Suprapubic skin (tissue), 4 donors: ENCODE measurements around the gene MYO5B. TPM values are rescaled to one million over a fixed set of nuclear protein-coding genes. Genes with fewer than 3 reads are reported as not detected.

Source experiments
- DNase-seq, 2 donors: peaks; one replicate each; pipeline ENCODE4 v3.0.0-alpha.2; 2019; ENCODE audit warnings: low spot score in 2 of 2
- H3K27ac ChIP-seq: fragments of 200-600 bp; sonication (generic); one replicate; pipeline ENCODE4 v1.5.1; 2019
- H3K27me3 ChIP-seq: fragments of 200-600 bp; sonication (generic); one replicate; pipeline ENCODE4 v1.5.1; 2019
- H3K36me3 ChIP-seq: fragments of 200-600 bp; sonication (generic); one replicate; pipeline ENCODE4 v1.5.1; 2019
- H3K4me1 ChIP-seq: fragments of 200-600 bp; sonication (generic); one replicate; pipeline ENCODE4 v1.5.1; 2019
- H3K4me3 ChIP-seq: fragments of 200-600 bp; sonication (generic); one replicate; pipeline ENCODE4 v1.5.1; 2019; ENCODE audit warnings: mild to moderate bottlenecking
- H3K9me3 ChIP-seq: fragments of 200-600 bp; sonication (generic); one replicate; pipeline ENCODE4 v1.5.1; 2019
- CTCF ChIP-seq, 2 donors: fragments of 200-600 bp in 1 of 2; fragments of 450-650 bp in 1 of 2; sonication (generic) in 1 of 2; IDR thresholded peaks; one replicate each; pipeline ENCODE4 v1.5.1; 2016 to 2019; ENCODE audit warnings: antibody characterized with exemption in 2 of 2, mild to moderate bottlenecking in 1 of 2, moderate library complexity in 1 of 2
- EP300 ChIP-seq: sonication (generic); formaldehyde crosslinking; IDR thresholded peaks from one replicate; pipeline ENCODE4 v1.6.1; 2017; ENCODE audit warnings: antibody characterized with exemption
- POLR2A ChIP-seq, 2 donors: fragments of 450-650 bp; IDR thresholded peaks; one replicate each; pipeline ENCODE4 v1.6.1; 2017; ENCODE audit warnings: antibody characterized with exemption in 2 of 2, mild to moderate bottlenecking in 2 of 2, moderate library complexity in 2 of 2
- POLR2AphosphoS5 ChIP-seq, 3 donors: sonication (generic); formaldehyde crosslinking; IDR thresholded peaks; one replicate each; pipeline ENCODE4 v1.6.1; 2017; ENCODE audit warnings: antibody characterized with exemption in 3 of 3
- WGBS: methylation state at CpG from one replicate; pipeline ENCODE4 v1.1.5; 2018; 5-methylcytosine and 5-hydroxymethylcytosine counted together
- total RNA-seq, 4 donors: library from RNA; depleted of rRNA; stranded (reverse); fragments of >200 nt; gene quantifications; one replicate each; pipeline ENCODE4 v1.1.0, GENCODE V29; 2016

MYO5B gene
- total RNA-seq, 4 donors from 2014 or later: 30.3 to 44.4 (median 40.7) TPM

GRCh38 chr18:50038448-50038847, 156.5 kb downstream of the MYO5B start:
- Histone ChIP-seq H3K27ac (no peak overlapping the region), H3K27me3 (no peaks in the 10 kb centered on the region), H3K4me3 (no peak overlapping the region), H3K4me1 (no peaks in the 10 kb centered on the region), H3K36me3 (no peaks in the 10 kb centered on the region), H3K9me3 (no peaks in the 10 kb centered on the region)
- 75% methylated on average over 5 of the region's 5 CpGs for WGBS
- no peak for DNase-seq
- TF ChIP-seq CTCF (IDR thresholded peaks at IDR 0.05) (no peak), POLR2A (IDR thresholded peaks at IDR 0.05) (no peak), POLR2AphosphoS5 (IDR thresholded peaks at IDR 0.05) (no peak), EP300 (no peak)

- Histone ChIP-seq H3K36me3 (no peaks in the 10 kb centered on the region), H3K9me3 (no peaks in the 10 kb centered on the region), H3K27me3 (no peaks in the 10 kb centered on the region), H3K4me3 (no peak overlapping the region), H3K27ac (no peak overlapping the region), H3K4me1 (no peaks in the 10 kb centered on the region)
- TF ChIP-seq EP300: no peak
- TF ChIP-seq POLR2A (IDR thresholded peaks at IDR 0.05): no peak
- TF ChIP-seq POLR2AphosphoS5 (IDR thresholded peaks at IDR 0.05): no peak
- no peak for TF ChIP-seq CTCF (IDR thresholded peaks at IDR 0.05)
- no peak for DNase-seq
These were observed 160.9 kb downstream of the MYO5B start for GRCh38 chr18:50034029-50034428.

- H3K27ac ChIP-seq: no peak overlapping the region
- no peak overlapping the region for H3K4me3 ChIP-seq
- no peaks in the 10 kb centered on the region for H3K27me3 ChIP-seq
- TF ChIP-seq CTCF (IDR thresholded peaks at IDR 0.05) (no peak), POLR2AphosphoS5 (IDR thresholded peaks at IDR 0.05) (no peak), POLR2A (IDR thresholded peaks at IDR 0.05) (no peak), EP300 (no peak)
- 75% methylated on average over 6 of the region's 6 CpGs for WGBS
- no peaks in the 10 kb centered on the region for H3K9me3 ChIP-seq
- no peak for DNase-seq
- H3K4me1 ChIP-seq: no peaks in the 10 kb centered on the region
- no peaks in the 10 kb centered on the region for H3K36me3 ChIP-seq
These were observed 161.9 kb downstream of the MYO5B start for GRCh38 chr18:50033004-50033403.

GRCh38 chr18:50030146-50030545, 164.8 kb downstream of the MYO5B start:
- TF ChIP-seq POLR2A (IDR thresholded peaks at IDR 0.05) (no peak), EP300 (no peak)
- H3K27me3 ChIP-seq: peaks cover 4% of the 10 kb centered on the region
- no peaks in the 10 kb centered on the region for H3K36me3 ChIP-seq
- no peak for DNase-seq
- no peak overlapping the region for H3K4me3 ChIP-seq
- WGBS: 51% methylated on average over 4 of the region's 4 CpGs
- H3K4me1 ChIP-seq: no peaks in the 10 kb centered on the region
- H3K27ac ChIP-seq: no peak overlapping the region
- no peaks in the 10 kb centered on the region for H3K9me3 ChIP-seq

GRCh38 chr18:50027996-50028395, 167.0 kb downstream of the MYO5B start:
- no peak for TF ChIP-seq EP300
- no peak for TF ChIP-seq CTCF (IDR thresholded peaks at IDR 0.05)
- TF ChIP-seq POLR2AphosphoS5 (IDR thresholded peaks at IDR 0.05): no peak
- no peak for TF ChIP-seq POLR2A (IDR thresholded peaks at IDR 0.05)
- WGBS: 75% methylated on average over 2 of the region's 2 CpGs
- H3K9me3 ChIP-seq: no peaks in the 10 kb centered on the region
- no peak overlapping the region for H3K27ac ChIP-seq
- no peak overlapping the region for H3K4me3 ChIP-seq
- no peaks in the 10 kb centered on the region for H3K4me1 ChIP-seq
- H3K27me3 ChIP-seq: peaks cover 4% of the 10 kb centered on the region
- no peaks in the 10 kb centered on the region for H3K36me3 ChIP-seq
- DNase-seq: no peak

GRCh38 chr18:50024466-50024865, 170.5 kb downstream of the MYO5B start:
- no peaks in the 10 kb centered on the region for H3K9me3 ChIP-seq
- no peak overlapping the region for H3K4me3 ChIP-seq
- peaks cover 4% of the 10 kb centered on the region for H3K27me3 ChIP-seq
- TF ChIP-seq POLR2A (IDR thresholded peaks at IDR 0.05): no peak
- no peak for TF ChIP-seq POLR2AphosphoS5 (IDR thresholded peaks at IDR 0.05)
- no peak for TF ChIP-seq CTCF (IDR thresholded peaks at IDR 0.05)
- no peak for TF ChIP-seq EP300
- 61% methylated on average over 3 of the region's 3 CpGs for WGBS
- no peak for DNase-seq
- H3K27ac ChIP-seq: no peak overlapping the region
- no peaks in the 10 kb centered on the region for H3K4me1 ChIP-seq
- H3K36me3 ChIP-seq: no peaks in the 10 kb centered on the region
